NCI-H2227 (cell line): ENCODE data around the gene PLEKHF1.

Experiments used
- DNase-seq: peaks from one replicate; lab custom pipeline; 2025; ENCODE audit not compliant: unreplicated experiment; lab: John Stamatoyannopoulos, UW

PLEKHF1 gene

GRCh38 chr19:29634423-29635130 is 30.7 kb upstream of the PLEKHF1 start:
- no peak for DNase-seq

DNA sequence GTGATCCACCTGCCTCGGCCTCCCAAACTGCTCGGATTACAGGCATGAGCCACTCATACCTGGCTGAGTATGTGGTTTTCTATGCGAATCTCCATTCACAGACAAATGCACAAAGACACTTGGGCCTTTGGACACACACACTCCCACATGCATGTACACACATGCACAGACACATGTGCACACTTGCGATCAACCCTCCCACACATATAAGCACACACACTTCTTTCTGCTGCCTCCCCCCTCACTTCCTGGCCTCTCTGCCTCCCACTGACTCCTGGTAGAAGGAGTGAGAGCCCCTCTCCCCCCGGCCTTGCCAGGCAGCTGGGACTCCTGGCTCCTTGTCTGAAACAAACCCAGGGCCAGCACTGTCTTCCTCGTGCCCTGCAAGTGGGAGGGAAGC is 29.3 kb upstream of the PLEKHF1 start:
- no peak for DNase-seq

DNA sequence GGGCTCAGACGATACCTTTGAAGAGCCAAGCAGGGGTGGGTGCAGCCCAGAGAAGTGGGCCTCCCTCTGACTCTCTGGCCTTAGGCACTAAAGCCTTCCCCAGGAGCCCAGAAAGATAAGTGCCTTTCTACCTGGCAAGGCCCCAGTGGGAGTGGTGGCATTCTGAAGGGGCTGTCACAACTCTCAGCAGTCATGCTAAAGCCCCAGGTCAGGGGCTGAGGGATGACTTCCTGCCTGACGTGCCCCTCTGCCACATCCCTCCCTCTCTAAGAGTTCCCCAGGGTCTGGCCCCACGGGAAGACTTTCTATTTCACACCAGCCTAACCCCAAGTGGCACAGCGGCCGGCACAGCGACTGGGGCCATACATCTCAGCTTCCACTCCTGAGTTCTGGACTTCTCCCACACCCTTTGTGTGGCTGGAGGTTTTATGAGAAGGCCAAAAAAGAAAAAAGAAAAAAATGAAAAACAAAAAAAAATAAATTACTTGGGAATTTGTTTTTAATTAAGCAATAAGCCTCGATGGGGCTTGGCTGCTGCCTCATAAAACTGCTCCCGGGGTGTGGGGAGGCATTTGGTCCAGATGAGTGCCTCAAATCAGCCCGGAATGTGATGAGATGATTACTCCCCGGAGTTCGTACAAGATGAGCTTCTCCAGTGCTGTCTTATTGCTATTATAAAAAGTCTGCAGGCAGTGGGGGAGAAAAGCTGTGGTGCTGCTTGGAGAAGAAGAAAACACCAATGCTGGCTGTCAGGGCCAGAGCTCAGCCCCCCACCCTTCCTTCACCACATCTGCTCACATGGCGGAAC is 28.5 kb upstream of the PLEKHF1 start:
- DNase-seq: no peak

DNA sequence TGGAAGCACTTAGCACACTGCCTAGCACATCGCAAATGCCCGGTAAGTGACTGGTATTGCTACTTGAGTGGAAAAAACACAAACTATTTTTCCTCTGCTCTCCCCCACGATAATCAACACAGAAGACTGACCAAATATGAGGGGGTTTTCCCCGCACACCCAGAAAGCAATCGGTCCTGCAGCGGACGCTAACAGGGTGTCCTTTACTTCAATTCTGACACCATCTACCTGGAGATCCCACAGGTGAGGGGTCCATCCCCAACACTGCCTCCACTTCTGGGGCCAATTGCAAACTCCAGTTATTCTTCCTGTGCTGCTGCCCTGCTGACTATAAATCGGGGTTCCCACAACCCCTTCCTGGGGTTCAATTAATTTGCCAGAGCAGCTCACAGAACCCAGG is 26.2 kb upstream of the PLEKHF1 start:
- DNase-seq: no peak

DNA sequence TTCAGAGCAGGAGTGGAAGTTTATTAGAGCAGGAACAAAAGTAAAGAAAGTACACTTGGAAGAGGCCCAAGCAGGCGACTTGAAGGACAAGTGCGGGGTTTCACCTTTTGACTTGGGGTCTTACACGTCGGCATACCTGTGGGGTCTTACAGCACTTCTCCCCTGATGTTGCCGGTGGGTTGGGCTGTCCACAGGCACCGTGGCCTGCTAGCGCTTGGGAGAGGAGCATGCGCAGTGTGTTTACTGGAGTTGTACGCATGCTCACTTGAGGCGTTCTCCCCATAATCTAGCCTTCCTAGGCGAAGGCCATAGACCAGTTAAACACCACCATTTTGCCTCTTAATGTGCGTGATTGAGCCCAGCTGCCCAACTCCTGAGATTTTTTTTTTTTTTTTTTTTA is 25.0 kb upstream of the PLEKHF1 start:
- no peak for DNase-seq

DNA sequence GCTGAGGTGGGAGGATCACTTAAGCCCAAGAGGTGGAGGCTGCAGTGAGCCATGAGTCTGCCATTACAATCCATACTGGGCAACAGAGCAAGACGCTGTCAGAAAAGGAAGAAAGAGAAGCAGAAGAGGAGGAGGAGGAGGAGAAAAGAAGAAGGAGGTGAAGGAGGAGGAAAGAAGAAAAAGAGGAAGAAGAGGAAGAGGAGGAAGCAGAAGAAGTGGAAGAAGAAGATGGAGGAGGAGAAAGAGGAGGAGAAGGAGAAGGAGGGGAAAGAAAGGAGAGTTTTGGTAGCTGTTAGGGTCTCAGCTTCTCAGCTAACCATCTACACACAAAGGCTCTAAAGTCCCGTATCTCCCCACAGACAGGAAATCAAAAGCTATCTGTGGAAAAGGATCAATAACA is 23.7 kb upstream of the PLEKHF1 start:
- DNase-seq: no peak

- DNase-seq: no peak
Observed at GRCh38 chr19:29643361-29643935, 21.8 kb upstream of the PLEKHF1 start.

- no peak for DNase-seq
Observed at GRCh38 chr19:29644210-29644609, 21.1 kb upstream of the PLEKHF1 start.

GRCh38 chr19:29645491-29645867 is 19.8 kb upstream of the PLEKHF1 start:
- DNase-seq: no peak

GRCh38 chr19:29645911-29646310 is 19.4 kb upstream of the PLEKHF1 start:
- DNase-seq: no peak

DNA sequence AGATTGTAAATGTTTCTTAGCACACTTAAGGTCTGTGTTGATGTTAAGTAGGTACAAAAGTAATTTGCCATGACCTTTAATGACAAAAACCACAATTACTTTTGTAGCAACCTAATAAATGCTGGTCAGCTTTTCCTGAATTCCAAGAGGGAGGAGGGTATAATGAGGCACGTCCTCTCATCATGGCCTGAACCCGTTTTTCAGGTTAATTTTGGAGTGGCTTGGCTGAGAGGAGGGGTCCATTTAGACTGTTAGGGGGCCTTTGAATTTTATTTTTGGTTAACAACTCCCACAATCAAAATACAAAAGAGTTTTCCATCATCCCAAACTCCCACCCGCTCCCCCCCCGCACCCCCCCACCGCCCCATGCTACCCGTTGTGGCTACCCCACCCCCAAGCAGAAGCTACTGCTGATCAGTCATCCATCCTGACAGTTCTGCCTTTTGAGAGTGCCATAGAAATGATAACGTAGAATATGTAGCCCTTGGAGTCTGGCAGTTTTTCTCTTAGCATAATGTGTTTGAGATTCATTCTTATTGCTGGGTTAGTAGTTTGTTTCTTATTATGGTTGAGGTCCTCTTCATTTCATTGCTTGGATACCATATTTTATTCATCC is 14.4 kb upstream of the PLEKHF1 start:
- DNase-seq: no peak

DNA sequence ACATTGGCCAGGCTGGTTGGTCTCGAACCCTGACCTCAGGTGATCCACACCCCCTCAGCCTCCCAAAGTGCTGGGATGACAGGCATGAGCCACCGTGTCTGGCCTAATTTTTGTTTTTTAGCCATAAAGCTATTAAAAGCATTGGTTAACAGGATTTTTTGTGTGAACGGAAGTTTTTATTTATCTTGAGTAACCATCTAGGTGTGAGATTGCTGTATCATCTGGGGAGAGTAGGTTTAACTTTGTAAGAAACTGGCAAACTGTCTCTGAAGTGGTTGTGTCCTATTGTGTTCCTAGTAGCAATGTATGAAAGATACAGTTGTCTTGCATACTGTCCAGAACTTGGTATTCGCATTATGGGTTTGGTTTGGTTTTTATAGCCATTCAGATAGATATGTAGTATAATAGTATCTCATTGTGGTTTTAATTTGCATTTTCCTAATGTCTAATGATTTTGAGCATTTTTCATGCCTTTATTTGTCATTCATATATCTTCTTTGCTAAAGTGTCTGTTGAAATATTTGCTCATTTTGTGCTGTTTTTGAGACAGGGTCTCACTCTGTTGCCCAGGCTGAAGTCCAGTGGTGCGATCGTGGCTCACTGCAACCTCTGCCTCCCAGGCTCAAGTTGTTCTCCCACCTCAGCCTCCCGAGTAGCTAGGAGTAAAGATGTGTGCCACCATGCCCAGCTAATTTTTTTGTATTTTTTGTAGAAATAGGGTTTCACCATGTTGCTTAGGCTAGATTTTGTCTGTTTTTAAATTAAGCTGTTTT is 13.5 kb upstream of the PLEKHF1 start:
- no peak for DNase-seq

DNA sequence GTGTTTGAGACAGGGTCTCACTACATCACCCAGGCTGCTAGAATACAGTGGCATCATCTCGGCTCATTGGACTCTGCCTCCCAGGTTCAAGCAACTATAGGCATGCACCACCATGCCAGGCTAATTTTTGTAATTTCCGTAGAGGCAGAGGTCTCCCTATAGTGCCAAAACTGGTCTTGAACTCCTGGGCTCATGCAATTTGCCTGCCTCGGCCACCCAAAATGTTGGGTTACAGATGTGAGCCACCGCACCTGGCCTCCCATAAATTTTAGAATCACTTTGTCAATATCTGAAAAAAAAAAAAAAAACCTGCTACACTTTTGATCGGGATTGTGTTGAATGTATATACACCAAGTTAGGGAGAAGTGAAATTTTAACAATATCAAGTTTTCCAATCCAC is 11.9 kb upstream of the PLEKHF1 start:
- no peak for DNase-seq

GRCh38 chr19:29655648-29656335 is 9.5 kb upstream of the PLEKHF1 start:
- no peak for DNase-seq

GRCh38 chr19:29658221-29658991 is 6.9 kb upstream of the PLEKHF1 start:
- DNase-seq: no peak

DNA sequence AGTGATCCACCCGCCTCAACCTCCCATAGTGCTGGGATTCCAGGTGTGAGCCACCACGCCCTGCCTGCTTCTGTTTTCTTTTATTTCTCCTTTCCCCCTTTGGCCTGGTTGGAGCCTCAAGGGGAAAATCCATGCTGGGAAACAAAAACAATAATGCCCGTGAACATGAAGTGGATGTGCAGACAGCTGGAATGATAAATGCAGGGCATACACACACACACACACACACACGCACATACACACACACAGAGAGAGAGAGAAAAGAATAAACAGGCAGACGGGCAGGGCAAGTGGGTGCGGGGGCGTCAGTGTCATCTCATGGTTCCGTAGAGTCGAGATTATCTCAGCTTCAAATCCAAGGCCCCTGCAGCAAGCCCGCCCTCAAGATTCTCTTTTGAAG is 4.4 kb upstream of the PLEKHF1 start:
- DNase-seq: peak; percentile 83

GRCh38 chr19:29662278-29662603 is 3.0 kb upstream of the PLEKHF1 start:
- DNase-seq: no peak

- peak; percentile 55 for DNase-seq
Observed at GRCh38 chr19:29662604-29663404, 2.5 kb upstream of the PLEKHF1 start.
